Adipocyte (in vitro differentiated cells): ENCODE data around the gene BACH1.

Source experiments
- DNase-seq: peaks from one replicate; pipeline ENCODE4 v3.0.0-alpha.2; 2015; ENCODE audit warnings: low read depth
- H3K27me3 ChIP-seq: replicated peaks from 2 replicates; pipeline ENCODE4 v1.7.0; 2013; ENCODE audit warnings: mild to moderate bottlenecking, low read length, moderate library complexity; ENCODE audit not compliant: control insufficient read depth, insufficient read depth
- H3K36me3 ChIP-seq: 2 replicates; pipeline ENCODE4 v1.7.0; 2013; ENCODE audit warnings: low read length, mild to moderate bottlenecking, moderate library complexity; ENCODE audit not compliant: control insufficient read depth, insufficient read depth, severe bottlenecking
- H3K4me1 ChIP-seq: 2 replicates; pipeline ENCODE4 v1.7.0; 2013; ENCODE audit warnings: mild to moderate bottlenecking, low read length, moderate library complexity; ENCODE audit not compliant: control insufficient read depth, insufficient read depth
- H3K4me3 ChIP-seq: 2 replicates; pipeline ENCODE4 v1.7.0; 2013; ENCODE audit warnings: mild to moderate bottlenecking, low read length, moderate library complexity
- H3K9ac ChIP-seq: 2 replicates; pipeline ENCODE4 v1.7.0; 2013; ENCODE audit warnings: mild to moderate bottlenecking, low read length, moderate library complexity
- H3K9me3 ChIP-seq: 2 replicates; pipeline ENCODE4 v1.7.0; 2013; ENCODE audit warnings: mild to moderate bottlenecking, low read length, moderate library complexity; ENCODE audit not compliant: control insufficient read depth

The BACH1 gene

GRCh38 chr21:29305068-29305467 is 6.3 kb downstream of the BACH1 start:
- Histone ChIP-seq H3K27me3 (no peaks in the 10 kb centered on the region), H3K4me1 (peaks cover 63% of the 10 kb centered on the region), H3K9me3 (no peaks in the 10 kb centered on the region), H3K4me3 (no peak overlapping the region), H3K9ac (peak overlapping the region; percentile 1), H3K36me3 (no peaks in the 10 kb centered on the region)
- DNase-seq = no peak

GRCh38 chr21:29305561-29305960 is 6.8 kb downstream of the BACH1 start:
- no peak for DNase-seq
- Histone ChIP-seq H3K4me1 (peaks cover 58% of the 10 kb centered on the region), H3K4me3 (no peak overlapping the region), H3K9me3 (no peaks in the 10 kb centered on the region), H3K9ac (peak overlapping the region; percentile 1), H3K36me3 (no peaks in the 10 kb centered on the region), H3K27me3 (no peaks in the 10 kb centered on the region)

- H3K36me3 ChIP-seq = no peaks in the 10 kb centered on the region
- H3K9ac ChIP-seq = no peak overlapping the region
- no peak overlapping the region for H3K4me3 ChIP-seq
- no peaks in the 10 kb centered on the region for H3K27me3 ChIP-seq
- no peak for DNase-seq
- H3K4me1 ChIP-seq = peaks cover 45% of the 10 kb centered on the region
- H3K9me3 ChIP-seq = no peaks in the 10 kb centered on the region
These were observed 8.2 kb downstream of the BACH1 start for GRCh38 chr21:29306920-29307319.

- no peak overlapping the region for H3K9ac ChIP-seq
- H3K9me3 ChIP-seq = no peaks in the 10 kb centered on the region
- H3K4me1 ChIP-seq = peaks cover 35% of the 10 kb centered on the region
- no peaks in the 10 kb centered on the region for H3K36me3 ChIP-seq
- no peak for DNase-seq
- H3K27me3 ChIP-seq = no peaks in the 10 kb centered on the region
- H3K4me3 ChIP-seq = no peak overlapping the region
These were observed 9.2 kb downstream of the BACH1 start for GRCh38 chr21:29307718-29308455.

GRCh38 chr21:29308456-29308783 is 9.7 kb downstream of the BACH1 start:
- DNase-seq = no peak
- Histone ChIP-seq H3K36me3 (no peaks in the 10 kb centered on the region), H3K4me1 (peaks cover 30% of the 10 kb centered on the region), H3K9ac (no peak overlapping the region), H3K9me3 (no peaks in the 10 kb centered on the region), H3K4me3 (no peak overlapping the region), H3K27me3 (no peaks in the 10 kb centered on the region)

GRCh38 chr21:29309703-29310102 is 11.0 kb downstream of the BACH1 start:
- Histone ChIP-seq H3K4me1 (peaks cover 22% of the 10 kb centered on the region), H3K4me3 (no peak overlapping the region), H3K9me3 (no peaks in the 10 kb centered on the region), H3K9ac (no peak overlapping the region), H3K27me3 (no peaks in the 10 kb centered on the region), H3K36me3 (no peaks in the 10 kb centered on the region)
- DNase-seq = no peak

GRCh38 chr21:29311802-29312201 is 13.1 kb downstream of the BACH1 start:
- peaks cover 13% of the 10 kb centered on the region for H3K4me1 ChIP-seq
- H3K4me3 ChIP-seq = no peak overlapping the region
- H3K27me3 ChIP-seq = no peaks in the 10 kb centered on the region
- no peaks in the 10 kb centered on the region for H3K36me3 ChIP-seq
- no peaks in the 10 kb centered on the region for H3K9me3 ChIP-seq
- no peak for DNase-seq
- H3K9ac ChIP-seq = no peak overlapping the region

- Histone ChIP-seq H3K27me3 (no peaks in the 10 kb centered on the region), H3K9ac (no peak overlapping the region), H3K4me3 (no peak overlapping the region), H3K4me1 (peaks cover 7% of the 10 kb centered on the region), H3K36me3 (no peaks in the 10 kb centered on the region), H3K9me3 (no peaks in the 10 kb centered on the region)
- DNase-seq = no peak
These were observed 14.3 kb downstream of the BACH1 start for GRCh38 chr21:29312981-29313380.

- Histone ChIP-seq H3K4me3 (no peak overlapping the region), H3K4me1 (peaks cover 4% of the 10 kb centered on the region)
- DNase-seq = no peak
These were observed 15.1 kb downstream of the BACH1 start for GRCh38 chr21:29313662-29314408.

GRCh38 chr21:29315131-29315749 is 16.5 kb downstream of the BACH1 start:
- no peaks in the 10 kb centered on the region for H3K36me3 ChIP-seq
- H3K27me3 ChIP-seq = no peaks in the 10 kb centered on the region
- DNase-seq = no peak

More at GRCh38 chr21:29313662-29314408, 15.1 kb downstream of the BACH1 start:
- Histone ChIP-seq H3K9ac (no peak overlapping the region), H3K27me3 (no peaks in the 10 kb centered on the region), H3K36me3 (no peaks in the 10 kb centered on the region), H3K9me3 (no peaks in the 10 kb centered on the region)

GRCh38 chr21:29316029-29316742 is 17.5 kb downstream of the BACH1 start:
- H3K4me1 ChIP-seq = peaks cover 4% of the 10 kb centered on the region
- DNase-seq = no peak
- H3K36me3 ChIP-seq = peaks cover under 1% of the 10 kb centered on the region
- H3K9ac ChIP-seq = no peak overlapping the region
- H3K27me3 ChIP-seq = no peaks in the 10 kb centered on the region
- H3K4me3 ChIP-seq = no peak overlapping the region
- H3K9me3 ChIP-seq = no peaks in the 10 kb centered on the region

More at GRCh38 chr21:29315131-29315749, 16.5 kb downstream of the BACH1 start:
- Histone ChIP-seq H3K9ac (no peak overlapping the region), H3K9me3 (no peaks in the 10 kb centered on the region), H3K4me1 (peaks cover 4% of the 10 kb centered on the region), H3K4me3 (no peak overlapping the region)
